Measurements from ENCODE around the gene SRGAP2B.
"Not testable (repeated sequence)": the region's sequence is repeated elsewhere in the genome, so short reads cannot be mapped to it uniquely, and the experiment has no call there.

The SRGAP2B gene

DNA sequence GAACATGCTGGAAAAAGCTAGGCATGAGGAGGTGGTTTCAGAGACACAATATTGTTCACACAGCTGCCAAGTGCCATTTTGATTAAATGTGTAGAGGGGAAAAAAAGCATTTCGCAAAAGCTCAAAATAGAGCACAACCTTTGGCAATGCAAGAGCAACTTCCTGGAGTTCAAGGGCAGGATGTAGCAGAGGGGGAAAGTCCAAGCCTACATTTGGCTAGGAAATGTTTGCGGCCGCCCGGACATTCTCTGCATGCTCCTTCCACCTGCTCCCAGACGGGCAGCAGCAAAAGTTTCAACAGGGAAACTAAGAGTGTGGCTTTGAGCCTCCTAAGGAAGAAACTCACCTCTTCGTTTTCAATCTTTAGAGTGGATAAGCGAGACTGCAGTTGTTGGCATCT, 202.1 kb downstream of the SRGAP2B start:
- DNase-seq: not testable (repeated sequence)

- not testable (repeated sequence) for DNase-seq
Measured at GRCh38 chr1:144889450-144890115, 205.5 kb downstream of the SRGAP2B start.

DNA sequence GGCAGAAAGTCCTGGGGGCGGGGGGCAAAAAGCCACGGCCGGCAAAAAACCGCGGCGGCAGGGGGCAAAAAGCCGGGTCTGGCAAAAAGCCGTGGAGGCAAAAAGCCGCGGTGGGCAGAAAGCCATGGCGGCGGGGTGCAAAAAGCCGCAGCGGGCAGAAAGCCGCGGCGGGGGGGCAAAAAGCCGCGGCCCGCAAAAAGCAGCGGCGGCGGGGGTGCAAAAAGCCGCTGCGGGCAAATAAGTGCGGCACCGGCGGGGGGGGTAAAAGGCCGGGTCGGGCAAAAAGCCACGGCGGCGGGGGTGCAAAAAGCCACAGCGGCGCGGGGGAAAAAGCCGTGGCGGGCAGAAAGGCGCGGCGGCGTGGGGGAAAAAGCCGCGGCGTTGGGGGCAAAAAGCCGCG, 212.1 kb downstream of the SRGAP2B start:
- not testable (repeated sequence) for DNase-seq

GRCh38 chr1:144882343-144882742, 212.8 kb downstream of the SRGAP2B start:
- not testable (repeated sequence) for DNase-seq

DNA sequence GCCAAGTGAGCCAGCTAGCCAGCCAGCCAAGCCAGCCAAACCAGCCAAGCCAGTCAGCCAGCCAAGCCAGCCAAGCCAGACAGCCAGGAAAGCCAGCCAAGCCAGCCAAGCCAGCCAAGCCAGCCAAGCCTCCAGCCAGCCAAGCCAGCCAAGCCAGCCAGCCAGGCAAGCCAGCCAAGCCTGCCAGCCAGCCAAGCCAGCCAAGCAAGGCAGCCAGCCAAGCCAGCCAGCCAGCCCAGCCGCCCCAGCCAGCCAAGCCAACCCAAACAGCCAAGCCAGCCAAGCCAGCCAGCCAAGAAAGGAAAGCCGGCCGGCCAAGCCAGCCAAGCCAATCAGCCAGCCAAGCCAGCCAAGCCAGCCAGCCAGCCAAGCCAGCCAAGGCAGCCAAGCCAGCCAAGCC, 236.5 kb downstream of the SRGAP2B start:
- DNase-seq: not testable (repeated sequence)
